SHP77 (cell line): ENCODE measurements around the gene NUDT10.
"Not testable (repeated sequence)": the region's sequence is repeated elsewhere in the genome, so short reads cannot be mapped to it uniquely, and the experiment has no call there.

ENCODE experiments used
- DNase-seq, 2 experiments: peaks; one replicate each; lab custom pipeline; 2025; lab: John Stamatoyannopoulos, UW

The NUDT10 gene

DNA sequence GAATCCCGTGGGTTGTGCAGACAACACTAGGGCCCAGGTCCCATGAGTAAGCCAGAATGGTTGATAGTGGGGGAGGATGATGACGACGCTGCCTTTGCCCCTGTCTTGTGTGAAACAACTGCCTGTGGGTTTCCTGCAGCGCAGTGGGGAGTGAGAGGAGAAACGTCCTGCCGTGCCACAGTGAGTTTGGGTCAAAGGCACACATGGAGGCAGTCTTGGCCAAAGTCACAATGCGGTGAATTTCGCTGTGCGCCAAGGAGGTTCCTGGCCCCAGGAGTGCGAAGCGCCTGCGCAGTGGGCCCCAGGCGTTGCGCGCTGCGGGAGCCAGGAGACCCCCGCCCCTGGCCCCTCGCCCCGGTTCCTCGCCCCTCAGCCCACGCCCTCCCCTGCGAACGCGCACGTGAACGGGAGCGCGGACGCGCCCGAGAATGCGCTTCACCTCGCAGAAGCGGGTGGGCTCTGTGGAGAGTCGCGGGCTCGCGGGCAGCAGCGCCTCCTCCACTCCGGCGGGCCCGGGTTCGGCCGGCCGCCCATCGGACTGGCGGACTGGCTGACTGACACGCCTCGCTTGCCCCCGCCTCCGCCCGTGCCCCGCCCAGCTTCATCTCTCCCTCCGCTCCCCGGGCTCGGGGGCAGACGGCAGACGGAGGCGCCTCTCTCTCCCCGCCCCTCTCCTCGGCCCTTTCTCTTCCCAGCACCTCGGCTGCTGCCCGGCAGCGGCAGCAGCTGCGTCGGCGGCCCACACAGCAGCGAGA is at the start of gene NUDT10:
Gene NUDT10, plus strand, starts transcription at position 635 of the 755 bp plus-strand sequence. CDS start 144 bp downstream, outside the sequence.
- no peak for DNase-seq

DNA sequence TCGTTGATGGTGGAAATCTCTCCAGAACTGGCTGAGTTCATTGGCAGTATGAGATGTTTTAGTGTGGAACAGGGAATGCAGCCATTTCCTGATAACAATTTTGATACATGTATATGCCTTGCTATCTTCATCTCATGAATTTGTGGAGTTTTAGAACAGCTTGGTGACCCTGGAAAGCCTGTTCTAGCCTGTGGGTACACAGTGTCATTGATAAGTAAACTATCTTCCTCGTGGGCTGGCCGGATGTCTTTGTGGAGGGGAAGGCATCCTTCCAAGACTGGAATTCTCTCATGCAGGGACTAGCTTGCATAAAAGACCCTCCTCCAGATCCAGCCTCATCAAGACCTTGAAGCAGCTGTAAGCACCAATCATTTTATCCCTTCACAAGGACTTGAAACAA is 40.2 kb upstream of the NUDT10 start:
- DNase-seq = no peak

DNA sequence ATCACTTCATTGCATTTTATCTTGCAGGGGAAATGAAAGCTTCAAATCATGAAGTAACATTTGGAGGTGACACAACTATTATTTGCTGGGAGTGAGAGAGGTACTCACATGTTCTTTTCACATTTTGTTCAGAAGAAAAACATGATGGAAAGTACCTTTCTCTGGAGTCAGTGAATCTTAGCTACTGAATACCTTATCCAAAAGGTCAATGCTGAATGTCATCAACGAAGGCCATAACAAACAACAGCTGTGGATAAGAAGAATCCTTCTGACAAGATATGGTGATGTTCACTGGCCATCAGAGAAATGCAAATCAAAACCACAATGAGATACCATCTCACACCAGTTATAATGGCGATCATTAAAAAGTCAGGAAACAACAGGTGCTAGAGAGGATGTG is 36.5 kb upstream of the NUDT10 start:
- DNase-seq = no peak

DNA sequence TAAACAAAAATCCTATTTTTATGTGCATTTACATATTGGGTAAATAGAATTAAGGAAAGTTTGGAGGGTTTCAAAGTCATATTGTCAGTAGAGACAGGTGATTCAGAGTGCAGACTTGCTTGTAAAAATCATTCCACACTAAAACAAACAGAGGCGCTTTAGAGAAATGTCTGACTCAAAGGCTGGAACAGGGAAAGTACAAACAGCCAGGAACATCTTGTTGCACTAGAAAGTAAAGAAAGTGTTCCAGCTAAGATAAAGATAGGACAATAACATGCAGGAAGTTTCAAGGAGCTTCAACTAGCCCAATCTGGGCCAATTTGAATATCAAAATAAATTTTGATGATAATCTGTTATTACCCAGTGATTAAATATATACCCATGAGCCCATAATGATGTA is 16.4 kb upstream of the NUDT10 start:
- DNase-seq = no peak

DNA sequence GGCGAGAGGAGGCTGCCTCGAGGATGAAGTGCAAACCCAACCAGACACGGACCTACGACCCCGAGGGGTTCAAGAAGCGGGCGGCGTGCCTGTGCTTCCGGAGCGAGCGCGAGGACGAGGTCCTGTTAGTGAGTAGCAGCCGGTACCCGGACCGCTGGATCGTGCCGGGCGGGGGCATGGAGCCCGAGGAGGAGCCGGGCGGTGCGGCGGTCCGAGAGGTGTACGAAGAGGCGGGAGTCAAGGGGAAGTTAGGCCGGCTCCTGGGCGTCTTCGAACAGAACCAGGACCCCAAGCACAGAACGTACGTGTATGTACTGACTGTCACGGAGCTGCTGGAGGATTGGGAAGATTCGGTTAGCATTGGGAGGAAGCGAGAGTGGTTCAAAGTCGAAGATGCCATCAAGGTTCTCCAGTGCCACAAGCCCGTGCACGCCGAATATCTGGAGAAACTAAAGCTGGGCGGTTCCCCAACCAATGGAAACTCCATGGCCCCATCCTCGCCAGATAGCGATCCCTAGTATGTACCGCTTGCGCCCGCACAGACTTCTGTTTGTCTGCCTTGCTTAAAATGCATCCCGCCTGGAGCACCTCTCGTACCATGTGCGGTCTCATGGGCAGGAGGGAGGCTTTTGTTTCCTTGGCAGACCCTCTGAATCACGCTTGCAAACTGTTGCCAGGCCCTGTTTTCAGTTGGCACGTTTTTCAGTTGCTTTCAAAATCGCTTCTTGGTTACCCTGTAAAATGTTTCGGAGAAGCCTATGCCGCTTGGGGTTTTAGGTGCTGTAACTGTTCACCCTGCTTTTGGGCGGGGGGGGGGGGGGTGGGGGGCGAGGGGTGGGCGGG is 542 bp downstream of the NUDT10 start:
- DNase-seq = not testable (repeated sequence)

DNA sequence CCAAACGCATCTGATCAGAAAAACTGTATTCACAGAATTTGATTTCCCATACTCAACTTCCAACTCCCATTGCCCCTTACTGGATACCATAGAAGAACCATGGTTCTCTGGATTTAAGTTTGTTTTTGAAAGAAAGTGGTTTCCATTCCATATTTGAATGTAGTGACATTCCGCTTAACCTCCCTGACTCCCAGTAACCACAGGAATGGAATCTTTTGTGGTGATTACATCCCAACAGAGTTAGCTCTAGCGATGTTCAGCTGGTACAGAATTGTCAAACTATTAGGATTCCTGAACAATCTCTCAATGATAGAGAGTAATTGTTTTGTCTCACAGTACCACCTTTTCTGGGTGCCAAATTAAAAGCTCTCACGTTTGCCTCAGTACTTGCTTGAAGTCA is 1.7 kb downstream of the NUDT10 start:
- no peak for DNase-seq

DNA sequence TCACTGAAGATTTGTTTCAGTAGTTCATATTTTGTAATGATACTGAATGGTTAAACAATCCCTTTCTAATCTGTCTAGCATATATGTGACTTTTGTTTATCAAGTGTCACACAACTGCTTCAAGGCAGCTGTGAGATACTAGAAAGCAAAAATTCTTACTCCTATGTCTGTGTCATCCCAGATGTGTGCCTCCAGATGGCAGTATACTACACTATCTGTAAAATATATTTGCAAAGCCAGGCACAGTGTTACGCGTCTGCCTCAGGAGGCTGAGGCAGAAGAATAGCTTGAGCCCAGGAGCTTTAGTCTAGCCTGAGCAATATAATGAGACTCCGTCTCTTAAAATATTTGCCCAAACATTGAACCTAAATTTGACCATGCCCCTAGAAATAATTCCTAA is 4.0 kb downstream of the NUDT10 start:
- DNase-seq = peak; percentile 6 to 24

DNA sequence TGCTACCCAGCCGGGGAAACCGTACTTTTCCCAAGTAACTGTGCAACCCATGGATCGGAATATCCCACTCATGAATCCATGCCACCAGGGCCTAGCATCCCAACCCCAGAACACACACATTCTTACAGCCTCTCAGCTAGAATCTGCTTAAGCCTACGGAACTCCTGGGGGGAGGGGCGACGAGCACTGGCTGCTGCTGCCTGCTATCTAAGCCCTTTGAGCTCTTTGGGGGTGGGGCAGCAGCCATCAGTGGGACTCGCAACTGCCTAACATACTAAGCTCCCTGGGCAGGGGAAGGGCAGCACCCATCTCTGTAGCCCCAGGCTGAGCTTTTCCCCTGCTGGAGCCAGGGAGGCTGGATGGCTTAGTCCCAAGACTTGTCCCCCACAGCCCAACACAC is 28.6 kb downstream of the NUDT10 start:
- no peak for DNase-seq

DNA sequence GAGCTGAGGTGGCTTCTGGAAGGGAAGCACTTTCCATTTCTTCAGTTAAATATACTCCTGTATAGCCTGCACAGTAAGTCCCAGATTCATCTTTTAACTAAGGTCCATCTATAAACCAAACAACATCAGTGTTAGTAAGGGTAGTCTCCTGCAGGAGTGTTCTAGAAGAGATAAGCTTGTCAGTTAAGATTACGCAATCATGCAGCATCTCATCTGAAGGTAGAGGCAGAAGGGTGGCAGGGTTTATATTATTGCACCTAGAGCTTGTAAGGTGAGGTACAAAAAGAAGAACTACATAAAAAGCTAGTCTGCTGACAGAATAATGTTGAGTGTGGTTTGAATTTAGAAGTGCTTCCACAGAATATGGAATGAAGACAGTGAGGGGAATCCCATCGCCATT is 44.0 kb downstream of the NUDT10 start:
- DNase-seq = no peak
